ENCODE measurements around the gene PEX16.

DNA sequence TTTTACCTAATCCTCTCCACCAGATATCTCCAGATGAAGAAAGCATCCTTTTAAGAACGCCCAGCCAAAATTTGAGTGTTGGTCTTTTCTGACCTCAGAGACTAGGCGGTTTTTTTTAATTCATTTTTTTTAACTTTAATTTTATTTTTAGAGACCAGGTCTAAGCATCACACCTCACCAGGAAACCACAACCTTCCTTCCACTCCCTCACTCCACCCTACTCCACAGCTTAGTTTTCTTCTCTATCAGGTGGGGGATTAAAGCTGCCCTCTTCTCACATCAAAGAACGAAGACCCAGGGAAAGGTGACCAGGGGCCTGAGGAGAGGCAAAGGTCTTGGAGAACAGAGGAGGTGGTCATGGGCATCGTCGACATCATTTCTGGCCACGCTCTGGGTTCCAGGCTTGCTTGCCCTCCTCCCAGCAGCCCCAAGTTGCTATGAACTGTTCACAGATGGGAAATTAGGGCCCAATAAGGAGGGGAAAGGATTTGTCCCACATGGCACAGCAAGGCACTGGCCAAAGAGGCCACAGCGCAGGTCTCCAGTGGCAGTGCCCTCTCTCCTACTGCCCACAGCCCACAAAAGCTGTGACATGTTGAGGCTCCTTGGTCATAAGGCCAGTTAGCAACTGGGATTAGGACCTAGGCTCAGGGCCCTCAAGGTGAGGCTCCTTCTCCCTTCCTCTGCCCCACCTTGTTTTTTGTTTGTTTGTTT lies 1.4 kb upstream of the PEX16 start:
- TF ChIP-seq POLR2A (IDR thresholded peaks at IDR 0.05) = no peak
- no peak for TF ChIP-seq CTCF (IDR thresholded peaks at IDR 0.05)
- TF ChIP-seq EP300 (IDR thresholded peaks at IDR 0.05) = no peak
- no peak for TF ChIP-seq POLR2AphosphoS5 (IDR thresholded peaks at IDR 0.05)

All from gastroesophageal sphincter (tissue), 3 donors.